DMS 273 (cell line): ENCODE measurements around the gene LRCH3.
"Not testable (repeated sequence)": the region's sequence is repeated elsewhere in the genome, so short reads cannot be mapped to it uniquely, and the experiment has no call there.

ENCODE experiments used
- DNase-seq: peaks from one replicate; lab custom pipeline; 2025; ENCODE audit not compliant: unreplicated experiment; lab: John Stamatoyannopoulos, UW

Gene LRCH3

DNA sequence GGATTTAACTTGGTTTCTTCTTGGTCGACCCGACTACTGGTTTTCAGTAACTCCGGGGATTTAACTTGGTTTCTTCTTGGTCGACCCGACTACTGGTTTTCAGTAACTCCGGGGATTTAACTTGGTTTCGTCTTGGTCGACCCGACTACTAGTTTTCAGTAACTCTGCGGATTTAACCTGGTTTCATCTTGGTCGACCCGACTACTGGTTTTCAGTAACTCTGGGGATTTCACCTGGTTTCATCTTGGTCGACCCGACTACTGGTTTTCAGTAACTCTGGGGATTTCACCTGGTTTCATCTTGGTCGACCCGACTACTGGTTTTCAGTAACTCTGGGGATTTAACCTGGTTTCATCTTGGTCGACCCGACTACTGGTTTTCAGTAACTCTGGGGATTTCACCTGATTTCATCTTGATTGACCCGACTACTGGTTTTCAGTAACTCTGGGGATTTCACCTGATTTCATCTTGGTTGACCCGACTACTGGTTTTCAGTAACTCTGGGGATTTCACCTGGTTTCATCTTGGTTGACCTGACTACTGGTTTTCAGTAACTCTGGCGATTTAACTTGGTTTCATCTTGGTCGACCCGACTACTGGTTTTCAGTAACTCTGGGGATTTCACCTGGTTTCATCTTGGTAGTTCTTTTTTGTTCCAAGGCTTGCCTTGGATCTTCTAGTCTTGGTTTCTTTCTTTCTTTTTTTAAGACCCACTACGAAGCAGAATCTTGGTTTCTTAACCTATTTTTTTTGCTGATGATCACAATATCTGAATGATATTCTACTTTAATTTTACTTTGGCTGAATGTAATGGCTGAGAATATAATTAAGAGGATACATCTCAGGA, 130.6 kb downstream of the LRCH3 start:
- DNase-seq = not testable (repeated sequence)

DNA sequence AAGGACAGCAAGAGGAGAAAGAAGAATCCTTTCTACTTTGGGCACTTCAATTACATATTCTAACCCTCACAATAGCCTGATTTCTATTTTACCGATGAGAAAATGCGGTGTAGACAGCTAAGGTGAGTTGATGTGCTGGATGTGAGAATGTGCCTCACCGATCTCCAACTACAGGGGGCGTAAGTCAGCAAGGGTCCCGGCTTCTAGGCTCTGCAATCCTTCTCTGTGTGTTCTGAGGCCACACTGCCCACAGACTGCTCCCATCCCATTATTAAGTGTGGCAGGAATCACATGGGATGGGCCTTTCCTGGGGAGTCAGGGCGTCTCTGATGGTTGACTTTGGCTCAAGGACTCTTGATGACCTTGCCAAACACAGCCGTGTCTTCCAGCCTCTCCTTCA, 135.4 kb downstream of the LRCH3 start:
- peak; percentile 26 for DNase-seq

DNA sequence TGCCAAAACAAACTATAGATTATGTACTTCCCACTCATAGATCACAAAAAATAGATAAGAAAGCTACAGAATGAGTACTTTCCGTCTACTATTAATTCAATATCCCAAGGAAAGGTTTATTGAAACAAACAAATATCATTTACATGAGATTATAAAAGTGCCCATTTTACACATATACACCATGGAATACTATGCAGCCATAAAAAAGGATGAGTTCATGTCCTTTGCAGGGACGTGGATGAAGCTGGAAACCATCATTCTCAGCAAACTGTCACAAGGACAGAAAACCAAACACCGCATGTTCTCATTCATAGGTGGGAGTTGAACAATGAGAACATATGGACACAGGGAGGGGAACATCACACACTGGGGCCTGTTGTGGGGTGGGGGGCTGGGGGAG, 136.5 kb downstream of the LRCH3 start:
- not testable (repeated sequence) for DNase-seq

DNA sequence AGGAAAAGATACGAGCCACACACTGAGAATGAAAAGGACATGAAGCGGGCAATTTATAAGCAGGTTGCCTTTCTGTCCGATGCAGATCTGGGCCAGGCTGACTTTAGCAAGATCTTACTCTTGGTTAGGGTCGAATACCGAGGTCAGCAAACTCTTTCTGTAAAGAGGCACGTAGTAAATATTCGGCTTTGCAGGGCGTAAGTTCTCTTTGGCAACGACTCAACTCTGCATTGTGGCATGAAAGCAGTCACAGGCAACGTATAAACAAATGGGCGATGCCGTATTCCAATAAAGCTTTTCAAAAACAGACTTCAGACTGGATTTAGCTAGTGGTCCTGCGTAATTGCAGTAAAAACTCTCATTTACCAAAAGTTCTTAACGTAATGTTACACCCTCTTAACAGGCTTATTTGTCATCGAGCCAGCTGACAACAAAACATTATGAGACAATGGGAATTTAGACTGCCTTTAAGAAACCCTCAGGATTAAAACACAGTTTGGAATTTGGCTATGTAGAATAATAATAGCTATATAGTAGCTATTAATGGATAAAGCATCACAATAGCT, 145.8 kb downstream of the LRCH3 start:
- DNase-seq = no peak
